ENCODE data around the gene GBX2. TPM values are rescaled to one million over a fixed set of nuclear protein-coding genes. Genes with fewer than 3 reads are reported as not detected.

Gene GBX2
- total and polyA plus RNA-seq, 2 of the 8 experiments (the other 6 are each of a cell fraction or from before 2014, with no cell fraction given): 0.38 to 0.89 TPM

DNA sequence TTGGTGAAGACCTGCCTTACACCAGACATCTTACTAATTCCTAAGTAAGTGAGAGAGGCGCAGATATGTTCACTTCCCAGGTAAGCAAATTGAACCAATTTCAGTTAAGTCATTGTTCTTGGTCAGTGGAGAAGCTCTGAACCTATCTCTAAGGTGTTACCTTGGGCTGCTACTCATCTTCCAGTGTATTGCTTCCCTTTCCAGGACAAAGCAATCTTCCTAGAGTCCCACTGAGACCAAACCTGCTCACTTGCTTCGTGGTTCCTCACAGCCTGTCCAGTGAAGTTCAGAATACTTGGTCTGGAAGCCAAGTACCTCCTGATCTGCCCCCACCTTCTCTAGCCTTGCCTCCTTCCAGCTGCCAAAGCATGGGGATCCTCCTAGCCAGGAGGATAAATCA, 22.5 kb upstream of the GBX2 start:
- H3K23ac ChIP-seq (ENCODE audit: insufficient read length): no peak overlapping the region
- no peak overlapping the region for H2AK5ac ChIP-seq (ENCODE audit: low read depth, low read length)
- H2BK15ac ChIP-seq (ENCODE audit: low read length): no peak overlapping the region
- ChIA-PET POLR2A (ENCODE audit: partially characterized antibody) (no interaction called here), CTCF (ENCODE audit: partially characterized antibody) (interaction anchor here (0.7 to 0.9 kb wide), 3 partner anchors 17 to 241 kb away, joined by 3 read pairs; no protein-coding TSS in a partner anchor)
- H3K56ac ChIP-seq (replicated peaks; ENCODE audit: insufficient read length, low read depth, low read length): no peak overlapping the region
- H3K4me2 ChIP-seq (ENCODE audit: insufficient read depth in 1 of 2, low read depth in 2 of 2, low read length in 2 of 2): no peak overlapping the region
- no peaks in the 10 kb centered on the region for H3K9me3 ChIP-seq (ENCODE audit: insufficient read depth in 2 of 2, low read depth in 1 of 2, low read length in 1 of 2)
- no peaks in the 10 kb centered on the region for H3K79me1 ChIP-seq (ENCODE audit: low read depth, low read length)
- TF ChIP-seq SP4 (IDR thresholded peaks at IDR 0.05; ENCODE audit: low read length): no peak
- no peak for TF ChIP-seq PHF8 (conservative IDR thresholded peaks at IDR 0.05; ENCODE audit: low read depth, low read length)
- H3K79me2 ChIP-seq (ENCODE audit: control insufficient read depth in 1 of 2, insufficient read depth in 2 of 2, low read length in 2 of 2): no peaks in the 10 kb centered on the region
- whole genome bisulfite sequencing, 2 experiments (ENCODE audit: extremely low coverage in 1 of 2, insufficient coverage in 1 of 2, insufficient read length in 1 of 2, insufficient replicate concordance in 2 of 2, low coverage in 1 of 2, low lambda C conversion rate in 2 of 2, missing lambda C conversion rate in 1 of 2): 92% methylated on average over 2 of the region's 2 CpGs; no CpG with 5 or more reads in 1 of the 2 experiments
- H3K4me1 ChIP-seq (replicated peaks in 1 of 4; ENCODE audit: control insufficient read depth in 3 of 4, insufficient read depth in 4 of 4, low read length in 3 of 4): no peaks in the 10 kb centered on the region; a peak in 1 of 7 replicates
- H3K4me3 ChIP-seq (ENCODE audit: extremely low read depth in 1 of 4, insufficient read depth in 2 of 4, low read depth in 3 of 4, low read length in 4 of 4): no peak overlapping the region
- no peak overlapping the region for H4K91ac ChIP-seq (replicated peaks; ENCODE audit: insufficient read length, low read length)
- H2BK12ac ChIP-seq (ENCODE audit: low read depth, low read length): no peak overlapping the region
- no peaks in the 10 kb centered on the region for H3K23me2 ChIP-seq (ENCODE audit: low read depth, low read length)
- no peaks in the 10 kb centered on the region for H3K36me3 ChIP-seq (ENCODE audit: control insufficient read depth in 2 of 4, insufficient read depth in 4 of 4, low read length in 3 of 4)
- H2AFZ ChIP-seq (ENCODE audit: low read length): no peak overlapping the region
- DNase-seq (ENCODE audit: low read depth in 1 of 2, low spot score in 2 of 2) (no peak), FAIRE-seq (no peak)
- H2BK20ac ChIP-seq (ENCODE audit: low read length): no peak overlapping the region
- H2BK5ac ChIP-seq (ENCODE audit: low read depth, low read length): no peak overlapping the region
- no peaks in the 10 kb centered on the region for H4K20me1 ChIP-seq (replicated peaks in 1 of 2; ENCODE audit: control insufficient read depth in 1 of 2, insufficient read depth in 2 of 2, low read length in 2 of 2)
- H3K4ac ChIP-seq (replicated peaks; ENCODE audit: insufficient read length, low read depth, low read length): no peak overlapping the region
- no peak overlapping the region for H3K9ac ChIP-seq (replicated peaks in 1 of 4; ENCODE audit: extremely low read depth in 1 of 4, low read depth in 3 of 4, low read length in 3 of 4)
- no peak overlapping the region for H2BK120ac ChIP-seq (replicated peaks; ENCODE audit: low read depth, low read length)
- no peak overlapping the region for H4K8ac ChIP-seq (ENCODE audit: extremely low read depth, insufficient read depth, low read length)
- H3K18ac ChIP-seq (ENCODE audit: extremely low read depth, low read length): no peak overlapping the region
- H3K27ac ChIP-seq (ENCODE audit: low read depth, low read length): no peak overlapping the region
- H3K27me3 ChIP-seq (replicated peaks in 1 of 4; ENCODE audit: control insufficient read depth in 3 of 4, extremely low read depth in 1 of 4, insufficient read depth in 3 of 4, low read length in 3 of 4): no peaks in the 10 kb centered on the region
- no peak overlapping the region for H4K5ac ChIP-seq (ENCODE audit: insufficient read length, low read depth, low read length)
- H3K14ac ChIP-seq (ENCODE audit: insufficient read length): no peak overlapping the region

Measured in H1 (cell line).